WI38 (cell line): ENCODE results near the gene JPH2.

ENCODE experiments used
- H3K4me3 ChIP-seq: 2 replicates; pipeline ENCODE4 v1.5.1; 2011; ENCODE audit warnings: low read depth, mild to moderate bottlenecking, control low read depth, low read length
- CTCF ChIP-seq: IDR thresholded peaks from 2 replicates; pipeline ENCODE4 v1.5.1; 2012; ENCODE audit warnings: low read depth, mild to moderate bottlenecking, control low read depth, low read length

The JPH2 gene

GRCh38 chr20:44087051-44087856 lies 99.7 kb downstream of the JPH2 start:
- H3K4me3 ChIP-seq = no peak overlapping the region
- TF ChIP-seq CTCF = no peak

GRCh38 chr20:44085616-44086434 lies 101.2 kb downstream of the JPH2 start:
- no peak for TF ChIP-seq CTCF
- H3K4me3 ChIP-seq = no peak overlapping the region

GRCh38 chr20:44084891-44085290 lies 102.1 kb downstream of the JPH2 start:
- no peak for TF ChIP-seq CTCF
- no peak overlapping the region for H3K4me3 ChIP-seq

GRCh38 chr20:44084439-44084838 lies 102.5 kb downstream of the JPH2 start:
- no peak for TF ChIP-seq CTCF
- H3K4me3 ChIP-seq = no peak overlapping the region

- H3K4me3 ChIP-seq = no peak overlapping the region
- TF ChIP-seq CTCF = no peak
Measured at GRCh38 chr20:44083220-44083933, 103.6 kb downstream of the JPH2 start.

GRCh38 chr20:44081888-44082287 lies 105.1 kb downstream of the JPH2 start:
- H3K4me3 ChIP-seq = no peak overlapping the region
- no peak for TF ChIP-seq CTCF
